Testis (tissue), 3 donors: ENCODE data around the gene ANKH. TPM values are rescaled to one million over a fixed set of nuclear protein-coding genes. Genes with fewer than 3 reads are reported as not detected.

Experiments used
- DNase-seq: peaks from one replicate; pipeline ENCODE4 v3.0.0-alpha.2; 2019
- H3K27ac ChIP-seq, 2 donors: fragments of 200-600 bp; sonication (generic); one replicate each; pipeline ENCODE4 v1.5.1; 2019
- H3K27me3 ChIP-seq: fragments of 200-600 bp; sonication (generic); one replicate; pipeline ENCODE4 v1.5.1; 2019
- H3K36me3 ChIP-seq: fragments of 200-600 bp; sonication (generic); one replicate; pipeline ENCODE4 v1.5.1; 2017; ENCODE audit warnings: low read depth; ENCODE audit errors: missing control alignments
- H3K4me1 ChIP-seq: fragments of 200-600 bp; sonication (generic); one replicate; pipeline ENCODE4 v1.5.1; 2019
- H3K4me3 ChIP-seq, 2 donors: fragments of 200-600 bp; sonication (generic); one replicate each; pipeline ENCODE4 v1.5.1; 2017 to 2019
- H3K9me3 ChIP-seq: fragments of 200-600 bp; sonication (generic); one replicate; pipeline ENCODE4 v1.5.1; 2017
- POLR2A ChIP-seq: fragments of 450-650 bp; IDR thresholded peaks from one replicate; pipeline ENCODE4 v1.6.1; 2017; ENCODE audit warnings: antibody characterized with exemption, mild to moderate bottlenecking, moderate library complexity
- WGBS, 2 donors: methylation state at CpG; one replicate each; pipeline ENCODE4 v1.1.5; 2018; 5-methylcytosine and 5-hydroxymethylcytosine counted together
- intact Hi-C: fragments of 100-400 bp; cut with DNase I; formaldehyde crosslinking; loops from one replicate; pipeline ENCODE4 v1.15.1; 2023; ENCODE audit warnings: low total_unique reads
- polyA plus RNA-seq: library from polyadenylated mRNA; stranded (reverse); fragments of 350-450 nt; fragmentation: Illumina TruSeq; extraction: RNeasy Lipid Tissue Mini Kit (QIAGEN cat#74804); gene quantifications from one replicate; pipeline ENCODE4 v1.2.3, GENCODE V29; 2014; ENCODE audit warnings: low read depth, low replicate concordance; ENCODE audit not compliant: insufficient read depth
- total RNA-seq, 2 donors: library from RNA; depleted of rRNA; stranded (reverse); fragments of >200 nt; gene quantifications; one replicate each; pipeline ENCODE4 v1.2.3, GENCODE V29; 2016
- TF ChIP-seq, protein P1 (sequence below), 3 experiments: fragments of 450-650 bp in 2 of 3; fragments of 200-600 bp in 1 of 3; sonication (generic) in 1 of 3; IDR thresholded peaks; one replicate each; pipeline ENCODE4 v1.5.1; 2016 to 2019; ENCODE audit warnings: antibody characterized with exemption in 3 of 3, mild to moderate bottlenecking in 2 of 3, moderate library complexity in 1 of 3

ANKH gene
- total and polyA plus RNA-seq, 3 donors from 2014 or later = 14.3 to 16.2 (median 15.8) TPM

DNA sequence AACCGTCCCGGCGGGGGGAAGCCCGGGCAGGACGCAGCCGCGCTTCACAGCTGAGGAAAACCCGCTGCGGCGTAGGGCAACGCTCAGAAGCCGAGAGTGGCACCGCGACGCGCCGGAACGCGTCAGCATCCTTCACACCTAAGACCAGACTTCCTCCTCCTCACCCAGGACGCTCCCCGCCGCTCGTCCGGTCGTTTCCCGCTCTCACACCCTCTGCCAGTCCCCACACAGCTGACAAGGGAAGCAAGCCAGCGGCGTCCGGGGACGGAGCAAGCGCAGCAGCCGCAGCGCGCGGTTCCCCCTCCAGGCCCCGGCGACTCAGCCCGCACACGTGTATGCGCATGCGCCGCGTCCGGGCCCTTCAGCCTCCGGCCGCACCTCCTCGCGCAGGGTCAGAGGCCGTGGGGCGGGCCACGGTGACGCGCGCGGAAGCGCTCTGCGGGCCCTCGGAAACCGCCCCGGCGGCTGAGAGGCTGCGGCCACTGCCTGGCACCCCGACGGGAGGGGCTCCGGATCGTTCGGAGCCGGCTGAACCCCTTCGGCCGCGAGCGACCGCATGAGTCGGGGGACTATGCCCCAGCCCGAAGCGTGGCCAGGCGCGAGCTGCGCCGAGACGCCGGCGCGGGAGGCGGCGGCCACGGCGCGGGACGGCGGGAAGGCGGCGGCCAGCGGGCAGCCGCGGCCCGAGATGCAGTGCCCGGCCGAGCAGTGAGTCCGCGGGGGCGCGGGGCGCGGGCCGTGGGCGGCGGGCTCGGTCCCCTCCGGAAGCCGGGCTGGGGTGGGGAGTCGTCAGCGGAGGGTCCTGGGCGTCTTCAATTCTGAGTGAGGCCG, 207.1 kb downstream of the ANKH start, which contains the start of gene OTULIN:
Gene OTULIN, plus strand, starts transcription at position 449 of the 831 bp plus-strand sequence. Its CDS starts 108 bp downstream, at position 557.
- peak within 1 kb of the TSS; percentile 73 to 78 for H3K4me3 ChIP-seq
- H3K4me1 ChIP-seq = peaks cover 16% of the 10 kb centered on the region
- intact Hi-C loops = no loop called here
- DNase-seq = peak; percentile 92
- H3K9me3 ChIP-seq = no peaks in the 10 kb centered on the region
- peak; percentile 80 for TF ChIP-seq POLR2A
- TF ChIP-seq, protein P1, sequence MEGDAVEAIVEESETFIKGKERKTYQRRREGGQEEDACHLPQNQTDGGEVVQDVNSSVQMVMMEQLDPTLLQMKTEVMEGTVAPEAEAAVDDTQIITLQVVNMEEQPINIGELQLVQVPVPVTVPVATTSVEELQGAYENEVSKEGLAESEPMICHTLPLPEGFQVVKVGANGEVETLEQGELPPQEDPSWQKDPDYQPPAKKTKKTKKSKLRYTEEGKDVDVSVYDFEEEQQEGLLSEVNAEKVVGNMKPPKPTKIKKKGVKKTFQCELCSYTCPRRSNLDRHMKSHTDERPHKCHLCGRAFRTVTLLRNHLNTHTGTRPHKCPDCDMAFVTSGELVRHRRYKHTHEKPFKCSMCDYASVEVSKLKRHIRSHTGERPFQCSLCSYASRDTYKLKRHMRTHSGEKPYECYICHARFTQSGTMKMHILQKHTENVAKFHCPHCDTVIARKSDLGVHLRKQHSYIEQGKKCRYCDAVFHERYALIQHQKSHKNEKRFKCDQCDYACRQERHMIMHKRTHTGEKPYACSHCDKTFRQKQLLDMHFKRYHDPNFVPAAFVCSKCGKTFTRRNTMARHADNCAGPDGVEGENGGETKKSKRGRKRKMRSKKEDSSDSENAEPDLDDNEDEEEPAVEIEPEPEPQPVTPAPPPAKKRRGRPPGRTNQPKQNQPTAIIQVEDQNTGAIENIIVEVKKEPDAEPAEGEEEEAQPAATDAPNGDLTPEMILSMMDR (IDR thresholded peaks at IDR 0.05) = no peak
- H3K36me3 ChIP-seq = no peaks in the 10 kb centered on the region
- no peaks in the 10 kb centered on the region for H3K27me3 ChIP-seq
- 0 to 2% methylated on average over 8 to 70 of the region's 115 CpGs for WGBS, 2 donors
- peak within 1 kb of the TSS; percentile 84 to 90 for H3K27ac ChIP-seq

DNA sequence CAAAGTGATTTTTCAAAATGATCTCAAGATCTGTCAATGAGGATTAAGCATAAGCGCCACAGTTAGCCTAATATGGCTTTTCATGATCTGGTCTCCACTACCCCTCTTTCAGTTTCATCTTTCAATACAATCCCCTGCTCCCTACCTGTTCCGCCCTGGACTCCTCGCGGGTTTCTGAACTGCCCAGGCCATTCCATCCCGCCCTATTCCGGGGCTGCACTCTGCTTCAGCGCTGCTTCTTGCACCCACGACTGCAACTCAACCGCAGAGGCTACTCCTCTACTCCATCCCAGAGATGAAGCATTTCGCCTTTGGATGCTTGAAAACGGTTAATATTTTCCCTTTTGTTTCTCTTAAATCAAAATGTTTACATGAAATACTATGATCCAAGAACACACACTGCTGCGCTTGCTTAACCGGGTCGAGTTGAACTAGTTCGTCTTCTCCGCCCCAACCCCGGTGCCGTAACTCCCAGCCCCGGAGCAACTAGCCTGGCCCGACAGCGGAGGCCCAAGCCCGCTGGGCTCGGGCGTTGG, 207.8 kb downstream of the ANKH start:
- Histone ChIP-seq H3K27me3 (no peaks in the 10 kb centered on the region), H3K27ac (peak overlapping the region; percentile 84 to 90), H3K36me3 (no peaks in the 10 kb centered on the region), H3K9me3 (no peaks in the 10 kb centered on the region), H3K4me3 (peak overlapping the region; percentile 73 to 78), H3K4me1 (peaks cover 16% of the 10 kb centered on the region)
- no peak for DNase-seq
- TF ChIP-seq, protein P1 (IDR thresholded peaks at IDR 0.05) = no peak
- TF ChIP-seq POLR2A = no peak
- intact Hi-C loops = no loop called here
- 1% methylated on average over 21 to 24 of the region's 24 CpGs for WGBS, 2 donors

DNA sequence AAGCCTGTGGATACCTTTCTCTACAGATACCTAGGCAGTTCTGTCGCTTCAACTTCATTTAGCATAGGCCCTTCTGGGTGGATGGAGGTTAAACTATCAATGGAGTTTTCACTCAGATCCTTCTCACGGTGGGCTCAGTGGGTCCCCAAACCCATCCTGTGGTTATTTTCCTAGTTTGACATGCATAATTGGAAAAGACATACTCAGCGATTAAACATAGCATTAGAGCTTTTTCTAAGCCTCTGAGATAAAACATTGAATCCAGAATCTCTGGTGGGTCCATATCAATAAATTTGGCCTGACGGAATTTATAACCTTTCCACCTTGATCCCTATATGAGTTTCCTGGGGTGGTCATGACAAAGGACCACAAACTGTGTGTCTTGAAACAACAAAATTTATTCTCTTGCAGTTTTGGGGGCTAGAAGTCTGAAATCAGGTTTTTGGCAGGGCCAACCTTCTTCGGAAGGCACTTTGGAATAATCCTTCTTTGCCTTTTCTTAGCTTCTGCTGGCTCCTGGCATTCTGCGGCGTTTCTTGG, 208.8 kb downstream of the ANKH start:
- TF ChIP-seq POLR2A = no peak
- TF ChIP-seq, protein P1 (IDR thresholded peaks at IDR 0.05) = no peak
- 84 to 89% methylated on average over 7 of the region's 7 CpGs for WGBS, 2 donors
- no peak for DNase-seq
- Histone ChIP-seq H3K4me3 (no peak overlapping the region), H3K36me3 (no peaks in the 10 kb centered on the region), H3K9me3 (no peaks in the 10 kb centered on the region), H3K27ac (no peak overlapping the region), H3K27me3 (no peaks in the 10 kb centered on the region), H3K4me1 (peaks cover 16% of the 10 kb centered on the region)
- intact Hi-C loops = no loop called here

DNA sequence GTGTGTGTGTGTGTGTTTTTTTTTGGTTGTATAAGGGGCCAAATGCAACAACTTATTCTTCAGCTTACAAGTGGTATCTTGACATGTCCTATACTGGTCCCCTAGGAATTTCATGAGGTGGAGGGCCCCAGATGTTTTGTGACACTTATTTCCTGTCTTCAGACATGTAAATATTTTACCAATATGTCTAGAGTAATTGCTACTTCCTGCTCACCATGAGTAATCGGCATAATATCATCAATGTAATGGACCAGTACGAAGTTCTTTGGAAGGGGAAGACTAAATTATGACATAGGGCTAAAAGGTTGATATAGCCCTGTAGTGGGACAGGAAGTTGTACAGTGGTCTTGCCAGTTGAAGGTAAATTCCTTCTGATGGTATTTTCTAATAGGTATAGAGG, 210.7 kb downstream of the ANKH start:
- H3K4me1 ChIP-seq = peaks cover 13% of the 10 kb centered on the region
- TF ChIP-seq, protein P1 (IDR thresholded peaks at IDR 0.05) = no peak
- no peak for TF ChIP-seq POLR2A
- H3K9me3 ChIP-seq = no peaks in the 10 kb centered on the region
- no peaks in the 10 kb centered on the region for H3K27me3 ChIP-seq
- no peak for DNase-seq
- WGBS, 2 donors = 87 to 94% methylated on average over 2 of the region's 2 CpGs
- H3K4me3 ChIP-seq = no peak overlapping the region
- no peak overlapping the region for H3K27ac ChIP-seq
- no peaks in the 10 kb centered on the region for H3K36me3 ChIP-seq
- intact Hi-C loops = no loop called here
